ENCODE measurements around the gene ARHGAP22.

The ARHGAP22 gene

GRCh38 chr10:48484911-48485310 lies 120.0 kb downstream of the ARHGAP22 start:
- no peak overlapping the region for H3K4me3 ChIP-seq (ENCODE audit: low read length)
- TF ChIP-seq, protein P1, sequence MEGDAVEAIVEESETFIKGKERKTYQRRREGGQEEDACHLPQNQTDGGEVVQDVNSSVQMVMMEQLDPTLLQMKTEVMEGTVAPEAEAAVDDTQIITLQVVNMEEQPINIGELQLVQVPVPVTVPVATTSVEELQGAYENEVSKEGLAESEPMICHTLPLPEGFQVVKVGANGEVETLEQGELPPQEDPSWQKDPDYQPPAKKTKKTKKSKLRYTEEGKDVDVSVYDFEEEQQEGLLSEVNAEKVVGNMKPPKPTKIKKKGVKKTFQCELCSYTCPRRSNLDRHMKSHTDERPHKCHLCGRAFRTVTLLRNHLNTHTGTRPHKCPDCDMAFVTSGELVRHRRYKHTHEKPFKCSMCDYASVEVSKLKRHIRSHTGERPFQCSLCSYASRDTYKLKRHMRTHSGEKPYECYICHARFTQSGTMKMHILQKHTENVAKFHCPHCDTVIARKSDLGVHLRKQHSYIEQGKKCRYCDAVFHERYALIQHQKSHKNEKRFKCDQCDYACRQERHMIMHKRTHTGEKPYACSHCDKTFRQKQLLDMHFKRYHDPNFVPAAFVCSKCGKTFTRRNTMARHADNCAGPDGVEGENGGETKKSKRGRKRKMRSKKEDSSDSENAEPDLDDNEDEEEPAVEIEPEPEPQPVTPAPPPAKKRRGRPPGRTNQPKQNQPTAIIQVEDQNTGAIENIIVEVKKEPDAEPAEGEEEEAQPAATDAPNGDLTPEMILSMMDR (conservative IDR thresholded peaks at IDR 0.05; ENCODE audit: low read depth, low read length) = no peak
- no peak for DNase-seq (ENCODE audit: low read depth)

- TF ChIP-seq, protein P1 (conservative IDR thresholded peaks at IDR 0.05; ENCODE audit: low read depth, low read length) = no peak
- no peak for DNase-seq (ENCODE audit: low read depth)
- no peak overlapping the region for H3K4me3 ChIP-seq (ENCODE audit: low read length)
Measured at GRCh38 chr10:48482207-48482606, 122.7 kb downstream of the ARHGAP22 start.

- TF ChIP-seq, protein P1 (conservative IDR thresholded peaks at IDR 0.05; ENCODE audit: low read depth, low read length) = no peak
- DNase-seq (ENCODE audit: low read depth) = no peak
- H3K4me3 ChIP-seq (ENCODE audit: low read length) = no peak overlapping the region
Measured at GRCh38 chr10:48481385-48481784, 123.5 kb downstream of the ARHGAP22 start.

GRCh38 chr10:48480397-48481374 lies 124.2 kb downstream of the ARHGAP22 start:
- TF ChIP-seq, protein P1 (conservative IDR thresholded peaks at IDR 0.05; ENCODE audit: low read depth, low read length) = no peak

DNA sequence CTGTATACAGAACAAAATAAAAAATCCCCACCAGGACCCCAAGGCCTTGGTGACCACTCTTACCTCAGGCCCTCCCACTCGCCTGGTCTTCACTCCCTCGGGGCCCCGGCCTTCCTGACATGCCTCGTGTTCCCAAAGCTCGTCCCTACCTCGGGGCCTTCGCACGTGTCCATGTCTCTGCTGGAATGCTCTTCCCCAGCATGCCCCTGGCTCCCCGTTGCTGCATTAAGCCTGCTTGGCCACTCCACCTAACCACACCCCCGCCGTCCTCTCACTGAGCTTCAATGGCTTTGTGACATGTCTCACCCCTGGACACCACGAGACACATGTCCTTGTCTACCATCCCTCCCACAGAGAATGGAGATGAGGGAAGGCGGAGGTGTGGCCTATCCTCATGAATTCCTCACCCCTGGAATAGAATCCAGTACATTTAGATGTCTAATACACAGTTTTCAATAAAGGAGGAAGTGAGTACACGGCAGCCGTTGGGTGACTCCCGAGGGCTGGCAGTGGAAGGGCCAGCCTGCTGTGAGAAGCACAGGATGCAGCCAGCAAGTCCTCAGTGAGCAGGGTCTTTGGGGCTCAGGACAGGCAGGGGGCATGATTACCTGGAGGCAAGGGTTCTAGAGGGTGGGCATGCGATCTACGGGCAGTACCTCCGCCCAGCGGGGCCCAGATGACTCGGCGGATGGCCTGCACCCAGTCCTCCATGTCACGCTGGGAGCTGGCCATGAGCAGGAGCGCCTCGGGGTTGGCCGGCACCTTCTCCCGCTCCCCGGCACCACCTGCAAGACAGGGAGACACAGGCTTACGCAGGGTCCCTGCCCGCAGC lies 125.7 kb downstream of the ARHGAP22 start:
- no peak overlapping the region for H3K4me3 ChIP-seq (ENCODE audit: low read length)
- DNase-seq (ENCODE audit: low read depth) = no peak
- TF ChIP-seq, protein P1 (conservative IDR thresholded peaks at IDR 0.05; ENCODE audit: low read depth, low read length) = no peak

More at GRCh38 chr10:48480397-48481374, 124.2 kb downstream of the ARHGAP22 start:
- H3K4me3 ChIP-seq (ENCODE audit: low read length) = no peak overlapping the region
- no peak for DNase-seq (ENCODE audit: low read depth)

- TF ChIP-seq, protein P1 (conservative IDR thresholded peaks at IDR 0.05; ENCODE audit: low read depth, low read length) = no peak
- no peak overlapping the region for H3K4me3 ChIP-seq (ENCODE audit: low read length)
- no peak for DNase-seq (ENCODE audit: low read depth)
Measured at GRCh38 chr10:48478469-48478868, 126.4 kb downstream of the ARHGAP22 start.
